Embryonic facial prominence (tissue), 1 donor: ENCODE measurements around the gene KCNJ5.
"Not testable (repeated sequence)": the region's sequence is repeated elsewhere in the genome, so short reads cannot be mapped to it uniquely, and the experiment has no call there.

ENCODE experiments used
- DNase-seq: peaks from one replicate; pipeline ENCODE4 v3.0.0-alpha.2; 2016; ENCODE audit errors: extremely low spot score

KCNJ5 gene

GRCh38 chr11:128913806-128914205 is 22.6 kb downstream of the KCNJ5 start:
- no peak for DNase-seq

DNA sequence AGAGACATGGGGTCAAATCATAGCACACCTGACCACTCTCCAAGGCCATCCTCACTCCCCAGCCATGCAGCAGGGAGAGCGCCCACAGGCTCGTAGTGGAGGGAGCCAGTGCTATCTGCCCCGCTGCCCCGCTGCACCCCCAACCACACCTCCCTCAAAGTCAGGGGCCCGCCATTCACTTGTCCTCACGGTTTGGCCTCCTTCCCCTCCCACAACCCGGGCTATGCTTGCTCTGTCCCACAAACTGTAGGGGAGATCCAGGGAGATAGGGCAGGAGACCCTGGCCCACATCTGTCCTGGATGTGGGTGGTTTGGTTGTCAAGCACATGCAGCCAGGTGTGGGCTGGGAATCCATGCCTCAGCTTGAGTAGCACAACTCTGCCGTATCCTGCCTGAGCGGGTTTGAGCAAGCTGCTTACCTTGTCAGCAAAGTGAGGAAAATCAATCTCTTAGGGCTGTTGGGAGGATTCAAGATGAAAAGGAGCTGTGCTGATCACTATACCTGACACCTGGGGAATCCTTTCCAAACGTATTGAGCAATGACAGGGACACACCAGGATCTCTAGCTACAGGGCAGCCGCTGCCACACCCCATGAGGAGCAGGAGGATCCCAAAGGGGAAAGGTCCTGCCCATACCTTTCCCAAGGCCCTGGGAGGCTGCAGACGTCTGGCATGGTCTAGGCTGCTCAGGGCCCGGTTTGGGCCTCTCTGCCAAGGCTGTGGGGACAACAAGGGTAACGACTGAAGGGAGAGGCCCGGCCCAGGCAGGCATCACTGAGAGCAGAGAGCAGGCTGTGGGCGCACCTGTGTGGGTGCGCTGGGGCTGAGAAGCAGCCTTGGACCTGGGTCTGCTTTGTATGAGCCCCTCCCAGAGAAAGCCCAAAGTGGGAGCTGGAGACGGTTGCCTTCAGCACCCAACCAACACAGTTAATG is 23.3 kb downstream of the KCNJ5 start:
- DNase-seq, result no peak

- no peak for DNase-seq
Measured at GRCh38 chr11:128915149-128915521, 24.0 kb downstream of the KCNJ5 start.

DNA sequence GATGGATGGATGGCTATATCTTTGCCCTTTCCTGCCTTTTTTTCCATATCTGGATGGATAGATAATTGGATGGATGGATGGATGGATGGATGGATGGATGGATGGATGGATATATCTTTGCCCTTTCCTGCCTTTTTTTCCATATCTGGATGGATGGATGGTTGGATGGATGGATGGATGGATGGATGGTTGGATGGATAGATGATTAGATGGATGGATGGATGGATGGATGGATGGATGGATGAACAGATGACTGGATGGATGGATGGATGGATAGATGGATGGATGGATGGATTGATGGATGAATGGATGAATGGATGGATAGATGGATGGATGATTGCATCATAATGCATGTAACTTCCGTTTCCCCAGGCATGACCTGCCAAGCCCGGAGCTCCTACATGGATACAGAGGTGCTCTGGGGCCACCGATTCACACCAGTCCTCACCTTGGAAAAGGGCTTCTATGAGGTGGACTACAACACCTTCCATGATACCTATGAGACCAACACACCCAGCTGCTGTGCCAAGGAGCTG is 24.9 kb downstream of the KCNJ5 start:
- DNase-seq, result no peak

- no peak for DNase-seq
Measured at GRCh38 chr11:128916681-128917080, 25.5 kb downstream of the KCNJ5 start.

- no peak for DNase-seq
Measured at GRCh38 chr11:128917144-128917724, 26.1 kb downstream of the KCNJ5 start.

- no peak for DNase-seq
Measured at GRCh38 chr11:128919216-128919615, 28.1 kb downstream of the KCNJ5 start.

DNA sequence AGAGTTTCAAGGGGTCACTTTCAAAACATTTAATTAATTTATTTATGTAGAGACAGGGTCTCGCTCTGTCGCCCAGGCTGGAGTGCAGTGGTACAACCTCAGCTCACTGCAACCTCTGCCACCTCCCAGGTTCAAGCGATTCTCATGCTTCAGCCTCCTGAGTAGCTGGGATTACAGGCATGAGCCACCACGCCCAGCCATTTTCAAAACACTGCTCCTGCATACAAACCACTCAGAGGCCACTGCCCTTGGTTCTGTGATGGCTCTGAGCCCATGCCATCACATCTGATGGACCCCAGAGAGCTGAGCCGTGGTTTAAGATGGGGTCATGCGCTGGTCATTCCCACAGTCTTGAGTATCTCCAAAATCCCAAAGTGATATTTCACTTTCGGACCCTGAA is 28.5 kb downstream of the KCNJ5 start:
- DNase-seq, result not testable (repeated sequence)

GRCh38 chr11:128920666-128921065 is 29.5 kb downstream of the KCNJ5 start:
- DNase-seq, result no peak

GRCh38 chr11:128921793-128922192 is 30.6 kb downstream of the KCNJ5 start:
- no peak for DNase-seq

DNA sequence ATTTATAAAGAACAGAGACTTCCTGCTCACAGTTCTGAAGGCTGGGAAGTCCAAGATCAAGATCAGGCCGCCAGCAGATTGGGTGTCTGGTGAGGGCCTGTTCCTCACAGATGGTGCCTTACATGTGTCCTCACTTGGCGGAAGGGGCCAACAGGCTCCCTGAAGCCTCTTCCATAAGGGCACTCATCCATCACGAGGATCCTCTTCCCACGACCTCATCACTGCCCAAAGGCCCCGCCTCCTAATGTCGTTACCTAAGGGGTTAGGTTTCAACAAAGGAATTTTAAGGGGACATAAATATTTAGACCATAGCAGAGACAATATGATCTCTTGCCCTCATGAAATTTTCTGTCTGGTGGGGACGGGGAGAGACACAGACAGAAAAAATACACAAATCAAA is 32.9 kb downstream of the KCNJ5 start:
- no peak for DNase-seq

GRCh38 chr11:128924510-128925249 is 33.5 kb downstream of the KCNJ5 start:
- no peak for DNase-seq

DNA sequence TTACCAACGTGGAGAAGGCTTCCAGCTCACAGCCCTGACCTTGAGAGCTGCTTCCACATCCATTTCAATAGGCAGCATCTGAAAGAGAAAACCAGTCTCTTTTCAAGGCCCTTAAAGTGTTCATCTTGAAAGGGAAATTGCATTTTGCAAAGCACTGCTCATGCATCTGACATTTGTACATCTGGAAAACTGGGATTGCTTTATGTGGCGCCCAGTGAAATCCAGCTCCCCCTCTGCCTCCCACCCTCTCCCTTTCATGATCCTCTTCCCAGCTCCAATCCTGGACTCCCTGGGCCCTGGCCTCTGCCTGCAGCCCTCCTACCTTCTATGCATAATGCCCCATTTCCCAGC is 34.1 kb downstream of the KCNJ5 start:
- no peak for DNase-seq

GRCh38 chr11:128926000-128926399 is 34.8 kb downstream of the KCNJ5 start:
- DNase-seq, result no peak

DNA sequence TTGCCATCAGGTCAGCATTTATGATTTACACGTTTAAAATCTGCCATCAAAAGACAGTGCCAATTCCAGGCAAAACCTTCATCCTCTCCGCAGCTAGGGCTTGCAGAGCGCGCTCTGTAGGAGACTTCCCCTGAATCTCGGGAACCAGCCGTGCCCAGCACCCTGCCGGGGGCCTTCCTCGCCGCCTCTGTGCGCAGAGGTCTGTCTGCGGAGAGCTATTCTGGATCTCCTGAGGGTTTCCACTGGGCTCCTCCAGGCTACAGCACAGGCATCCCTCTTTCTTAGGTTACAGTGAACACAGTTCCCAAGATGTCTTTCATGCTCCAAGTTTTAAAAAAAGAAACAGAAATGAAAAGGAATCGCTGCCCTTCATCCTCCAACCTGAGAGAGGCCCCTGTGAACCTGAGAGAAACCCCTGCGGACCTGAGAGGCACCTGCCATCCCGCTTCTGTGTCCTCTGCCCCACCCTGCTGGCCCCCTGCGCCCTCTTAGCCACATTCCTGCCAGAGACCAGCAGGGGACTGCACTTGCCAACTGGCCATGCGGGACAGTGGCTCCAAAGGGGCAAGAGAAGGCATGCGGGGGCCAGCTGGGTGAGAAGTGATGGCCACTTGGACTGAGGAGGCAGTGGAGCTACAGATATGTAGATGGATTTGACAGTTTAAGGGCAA is 35.4 kb downstream of the KCNJ5 start:
- DNase-seq, result no peak

GRCh38 chr11:128927108-128927461 is 35.9 kb downstream of the KCNJ5 start:
- no peak for DNase-seq

- DNase-seq, result no peak
Measured at GRCh38 chr11:128927683-128928336, 36.7 kb downstream of the KCNJ5 start.

- no peak for DNase-seq
Measured at GRCh38 chr11:128928400-128928799, 37.2 kb downstream of the KCNJ5 start.

DNA sequence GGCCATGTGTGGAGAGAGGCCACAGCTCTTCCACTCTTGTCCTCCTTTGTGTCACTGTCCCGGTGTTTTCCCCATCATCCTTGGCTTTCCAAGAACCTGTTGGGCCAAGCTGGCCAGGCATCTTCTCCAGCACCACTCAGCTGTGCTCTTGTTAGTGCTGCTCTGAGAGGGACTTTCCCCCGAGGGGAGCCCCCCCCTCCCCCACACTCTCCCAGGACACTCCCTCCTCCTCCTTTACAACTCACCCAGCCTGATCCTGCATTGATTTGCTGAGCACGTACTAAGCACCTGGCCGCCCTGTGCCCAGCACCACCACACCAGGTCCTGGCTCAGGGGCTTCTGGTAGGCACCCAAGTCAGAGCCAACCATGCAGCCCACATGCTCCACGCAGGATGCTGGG is 38.3 kb downstream of the KCNJ5 start:
- DNase-seq, result no peak

GRCh38 chr11:128929991-128930390 is 38.8 kb downstream of the KCNJ5 start:
- DNase-seq, result no peak

DNA sequence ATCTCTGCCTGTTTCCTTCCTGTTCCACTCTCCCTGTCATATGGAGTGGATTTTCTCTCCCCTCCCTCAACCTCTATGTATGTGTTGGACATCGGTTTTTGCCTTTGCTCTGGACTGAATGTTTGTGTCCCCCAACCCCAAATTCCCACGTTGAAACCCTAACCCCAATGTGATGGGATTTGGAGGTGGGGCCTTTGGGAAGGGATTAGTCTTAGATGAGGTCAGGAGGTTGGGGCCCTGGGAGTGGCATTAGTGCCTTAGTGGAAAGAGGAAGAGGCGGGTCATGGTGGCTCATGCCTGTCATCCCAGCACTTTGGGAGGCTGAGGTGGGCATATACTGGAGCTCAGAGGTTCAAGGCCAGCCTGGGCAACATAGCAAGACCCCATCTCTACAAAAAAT is 39.9 kb downstream of the KCNJ5 start:
- DNase-seq, result no peak

DNA sequence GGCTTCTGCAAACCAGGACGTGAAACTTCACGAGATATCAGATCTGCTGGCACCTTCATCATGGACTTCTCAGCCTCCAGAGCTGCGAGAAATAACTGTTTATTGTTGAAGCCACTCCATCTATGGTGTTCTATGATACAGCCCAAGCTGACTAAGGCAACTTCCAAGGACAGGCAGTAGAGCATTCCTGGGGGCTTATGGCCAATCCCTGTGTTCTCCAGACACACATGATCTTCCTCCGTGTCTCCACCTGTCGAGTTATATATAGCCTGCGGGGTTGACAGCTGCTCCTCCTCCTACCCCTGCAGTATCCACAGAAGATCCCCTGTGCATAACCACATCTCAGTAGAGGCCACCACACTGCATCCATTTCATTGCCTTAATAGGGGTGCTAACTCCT is 40.5 kb downstream of the KCNJ5 start:
- DNase-seq, result no peak
